Prostate gland (tissue), 2 donors: ENCODE measurements around the gene NME2.

ENCODE experiments used
- POLR2AphosphoS5 ChIP-seq: sonication (generic); formaldehyde crosslinking; IDR thresholded peaks from one replicate; pipeline ENCODE4 v1.6.1; 2017; ENCODE audit warnings: antibody characterized with exemption
- TF ChIP-seq, protein P1 (sequence below), 4 experiments: fragments of 200-600 bp in 2 of 4; fragments of 450-650 bp in 2 of 4; sonication (generic) in 2 of 4; IDR thresholded peaks; 1 replicate in 3 of 4; 2 replicates in 1 of 4; pipeline ENCODE4 v1.5.1; 2016 to 2019; ENCODE audit warnings: antibody characterized with exemption in 4 of 4, mild to moderate bottlenecking in 2 of 4, moderate library complexity in 2 of 4

DNA sequence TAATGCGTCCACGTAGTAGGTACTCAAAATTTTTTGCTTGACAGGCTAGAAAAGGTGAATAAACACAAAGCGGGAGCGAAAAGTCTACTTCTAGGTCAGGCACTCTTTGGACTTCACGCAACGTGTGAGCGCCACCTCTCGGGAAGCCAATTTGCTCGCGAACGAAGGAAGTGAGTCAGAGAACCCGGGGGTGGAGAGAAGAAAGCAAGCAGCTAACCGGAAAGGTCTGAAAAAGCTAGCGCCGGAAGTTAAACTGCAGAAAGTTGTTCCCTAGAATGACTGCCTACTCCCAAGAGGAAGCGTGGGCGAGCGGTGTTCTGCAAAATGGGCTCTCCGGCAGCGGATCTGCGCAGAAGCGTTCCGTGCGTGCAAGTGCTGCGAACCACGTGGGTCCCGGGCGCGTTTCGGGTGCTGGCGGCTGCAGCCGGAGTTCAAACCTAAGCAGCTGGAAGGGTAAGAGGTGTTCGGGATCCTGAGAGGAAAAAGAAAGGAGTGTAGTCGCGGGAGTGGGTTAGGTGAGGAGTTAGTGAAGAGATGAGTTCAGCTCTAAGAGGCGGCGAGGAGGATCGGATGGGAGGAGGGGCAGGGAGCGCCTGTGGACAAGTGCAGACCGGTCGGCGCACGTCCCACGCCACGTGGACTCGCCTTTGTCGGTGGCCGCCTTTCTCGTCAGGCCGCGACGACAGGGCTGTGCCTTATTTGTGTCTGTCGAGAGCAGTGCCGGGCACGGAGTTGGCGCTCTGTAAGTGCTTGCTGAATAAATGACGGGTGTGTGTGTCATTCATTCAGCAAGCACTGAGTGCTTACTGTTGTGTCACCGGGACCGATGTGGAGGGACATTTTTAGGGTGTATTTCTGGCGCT, 12.8 kb upstream of the NME2 start, which contains the start of gene NME1:
- TF ChIP-seq, protein P1, sequence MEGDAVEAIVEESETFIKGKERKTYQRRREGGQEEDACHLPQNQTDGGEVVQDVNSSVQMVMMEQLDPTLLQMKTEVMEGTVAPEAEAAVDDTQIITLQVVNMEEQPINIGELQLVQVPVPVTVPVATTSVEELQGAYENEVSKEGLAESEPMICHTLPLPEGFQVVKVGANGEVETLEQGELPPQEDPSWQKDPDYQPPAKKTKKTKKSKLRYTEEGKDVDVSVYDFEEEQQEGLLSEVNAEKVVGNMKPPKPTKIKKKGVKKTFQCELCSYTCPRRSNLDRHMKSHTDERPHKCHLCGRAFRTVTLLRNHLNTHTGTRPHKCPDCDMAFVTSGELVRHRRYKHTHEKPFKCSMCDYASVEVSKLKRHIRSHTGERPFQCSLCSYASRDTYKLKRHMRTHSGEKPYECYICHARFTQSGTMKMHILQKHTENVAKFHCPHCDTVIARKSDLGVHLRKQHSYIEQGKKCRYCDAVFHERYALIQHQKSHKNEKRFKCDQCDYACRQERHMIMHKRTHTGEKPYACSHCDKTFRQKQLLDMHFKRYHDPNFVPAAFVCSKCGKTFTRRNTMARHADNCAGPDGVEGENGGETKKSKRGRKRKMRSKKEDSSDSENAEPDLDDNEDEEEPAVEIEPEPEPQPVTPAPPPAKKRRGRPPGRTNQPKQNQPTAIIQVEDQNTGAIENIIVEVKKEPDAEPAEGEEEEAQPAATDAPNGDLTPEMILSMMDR (IDR thresholded peaks at IDR 0.05), result peak; percentile 33 to 91 (median 86)
- peak; percentile 99 for TF ChIP-seq POLR2AphosphoS5
